GM12878 (cell line): ENCODE data around the gene HMGN4. TPM values are rescaled to one million over a fixed set of nuclear protein-coding genes. Genes with fewer than 3 reads are reported as not detected.
A peak's percentile ranks its signal among the peaks of the same experiment; 100 is the strongest.

Experiments
- ATAC-seq: fragments of 200-7000 bp; cut with Tn5 transposase; 3 replicates; pipeline ENCODE4 v1.9.1; 2020; ENCODE audit warnings: mild to moderate bottlenecking, moderate library complexity
- BruUV-seq: library from RNA; stranded (reverse); fragments of 400-500 nt; replicated peaks from 2 replicates; lab custom pipeline; 2021; lab: Mats Ljungman, UMichigan
- CTCF ChIA-PET: fragments of 300-600 bp; sonication (Branson Sonifier 250); formaldehyde crosslinking; extraction: SDS; loops from one replicate; lab custom pipeline; 2021; ENCODE audit warnings: inconsistent platforms; lab: Yijun Ruan, JAX
- POLR2A ChIA-PET: fragments of 350-600 bp; formaldehyde crosslinking; extraction: SDS; loops from one replicate; lab custom pipeline; 2021; ENCODE audit warnings: inconsistent platforms; lab: Charles Lee
- RAD21 ChIA-PET: fragments of 300-600 bp; sonication (Branson Sonifier 250); formaldehyde crosslinking; loops from one replicate; lab custom pipeline; 2023; ENCODE audit warnings: antibody characterized with exemption; ENCODE audit not compliant: unreplicated experiment; lab: Charles Lee
- SMC1A ChIA-PET: fragments of 300-600 bp; sonication (Branson Sonifier 250); formaldehyde crosslinking; loops from one replicate; lab custom pipeline; 2023; ENCODE audit not compliant: unreplicated experiment, uncharacterized antibody; lab: Charles Lee
- DNase-seq: peaks from one replicate; pipeline ENCODE4 v3.0.0-alpha.2; 2011; ENCODE audit warnings: low read depth, low spot score
- FAIRE-seq: peaks from 3 replicates; lab custom pipeline; 2011; peaks lifted over from hg19 to GRCh38; lab: Jason Lieb, UNC
- H2AFZ ChIP-seq: 2 replicates; pipeline ENCODE4 v1.6.0; 2011; ENCODE audit warnings: low read depth, low read length, control low read depth; ENCODE audit not compliant: control insufficient read depth
- H3K27ac ChIP-seq: 2 replicates; pipeline ENCODE4 v1.5.1; 2011; ENCODE audit warnings: control low read depth; ENCODE audit not compliant: control insufficient read depth, insufficient read depth
- H3K27me3 ChIP-seq, 2 experiments: replicated peaks in 1 of 2; 2 replicates each; pipeline versions ENCODE4 v1.6.0 to v1.6.1; 2011; ENCODE audit warnings: low read length in 1 of 2; ENCODE audit not compliant: control insufficient read depth in 2 of 2, insufficient read depth in 2 of 2
- H3K36me3 ChIP-seq, 2 experiments: 2 replicates each; pipeline ENCODE4 v1.5.1; 2011; ENCODE audit warnings: low read length in 1 of 2; ENCODE audit not compliant: control insufficient read depth in 2 of 2, insufficient read depth in 2 of 2
- H3K4me1 ChIP-seq: 2 replicates; pipeline ENCODE4 v1.6.1; 2011; ENCODE audit warnings: mild to moderate bottlenecking, low read length, moderate library complexity, mixed read lengths; ENCODE audit not compliant: control insufficient read depth, insufficient read depth
- H3K4me2 ChIP-seq: 2 replicates; pipeline ENCODE4 v1.6.0; 2011; ENCODE audit warnings: control low read depth; ENCODE audit not compliant: control insufficient read depth, insufficient read depth
- H3K4me3 ChIP-seq: fragments of 200-600 bp; sonication (generic); 2 replicates; pipeline ENCODE4 v1.5.1; 2016
- H3K79me2 ChIP-seq: 2 replicates; pipeline ENCODE4 v1.6.0; 2011; ENCODE audit warnings: low read length; ENCODE audit not compliant: control insufficient read depth, insufficient read depth
- H3K9ac ChIP-seq: 2 replicates; pipeline ENCODE4 v1.8.0; 2011; ENCODE audit warnings: low read length, control low read depth, mixed read lengths; ENCODE audit not compliant: control insufficient read depth, insufficient read depth
- H3K9me3 ChIP-seq: replicated peaks from 3 replicates; pipeline ENCODE4 v1.5.1; 2011; ENCODE audit warnings: mild to moderate bottlenecking, low read length; ENCODE audit not compliant: control insufficient read depth, insufficient read depth
- H4K20me1 ChIP-seq: 2 replicates; pipeline ENCODE4 v1.6.0; 2011; ENCODE audit not compliant: control insufficient read depth, insufficient read depth
- FOXM1 ChIP-seq: IDR thresholded peaks from 2 replicates; pipeline ENCODE4 v1.6.1; 2012; ENCODE audit warnings: low read depth, mild to moderate bottlenecking, inconsistent platforms, low read length, moderate library complexity
- IKZF2 ChIP-seq, 2 experiments: fragments of 450-650 bp; IDR thresholded peaks; 2 replicates each; pipeline ENCODE4 v1.6.1; 2017; ENCODE audit warnings: mild to moderate bottlenecking in 2 of 2, moderate library complexity in 2 of 2
- JUNB ChIP-seq: IDR thresholded peaks from 2 replicates; pipeline ENCODE4 v1.6.1; 2016; ENCODE audit warnings: antibody characterized with exemption, mild to moderate bottlenecking
- JUND ChIP-seq: IDR thresholded peaks from 2 replicates; pipeline ENCODE4 v1.6.1; 2012; ENCODE audit warnings: low read depth, mild to moderate bottlenecking, low read length, improper control_type of control experiment, moderate library complexity
- MTA3 ChIP-seq: IDR thresholded peaks from 2 replicates; pipeline ENCODE4 v1.6.1; 2012; ENCODE audit warnings: low read length, inconsistent platforms, borderline replicate concordance
- POU2F2 ChIP-seq: IDR thresholded peaks from 3 replicates; pipeline ENCODE4 v1.6.1; 2011; ENCODE audit warnings: low read depth, mild to moderate bottlenecking, low read length, borderline replicate concordance
- RB1 ChIP-seq: fragments of 450-650 bp; formaldehyde crosslinking; IDR thresholded peaks from 2 replicates; pipeline ENCODE4 v1.6.1; 2017; ENCODE audit warnings: mild to moderate bottlenecking, borderline replicate concordance
- SREBF1 ChIP-seq: IDR thresholded peaks from 2 replicates; pipeline ENCODE4 v1.6.1; 2012; ENCODE audit warnings: mild to moderate bottlenecking, low read length
- SUPT20H ChIP-seq: IDR thresholded peaks from 2 replicates; pipeline ENCODE4 v1.6.1; 2011; ENCODE audit warnings: low read depth, mild to moderate bottlenecking, low read length, moderate library complexity, borderline replicate concordance; ENCODE audit not compliant: control insufficient read depth
- TCF12 ChIP-seq: IDR thresholded peaks from 2 replicates; pipeline ENCODE4 v1.6.1; 2011; ENCODE audit warnings: low read depth, mild to moderate bottlenecking, low read length
- WGBS: methylation state at CpG from one replicate; pipeline ENCODE4 v1.1.6; 2016; ENCODE audit warnings: low lambda C conversion rate; ENCODE audit not compliant: insufficient replicate concordance, insufficient coverage; ENCODE audit errors: missing lambda C conversion rate; 5-methylcytosine and 5-hydroxymethylcytosine counted together
- in situ Hi-C: fragments of 300-500 bp; cut with MboI; formaldehyde crosslinking; loops from 9 replicates; pipeline ENCODE4 v1.14.3; 2018; ENCODE audit warnings: mixed read lengths
- intact Hi-C: fragments of 100-400 bp; cut with micrococcal nuclease; formaldehyde crosslinking; loops from one replicate; pipeline ENCODE4 v1.14.2; 2022; ENCODE audit not compliant: unreplicated experiment
- polyA plus RNA-seq, 11 experiments: library from polyadenylated mRNA; depleted of rRNA in 4 of 11; unstranded in 6 of 11; stranded (reverse) in 5 of 11; fragments of >200 nt; fragmentation: Nextera tagmentation in 4 of 11; fragmentation: Illumina TruSeq in 1 of 11; extraction: Ambion mirVana in 4 of 11; extraction: Trizol in 1 of 11; gene quantifications; 1 replicate in 1 of 11; 2 replicates in 10 of 11; pipeline versions ENCODE4 v1.2.1 to v1.2.3, GENCODE V29; 2011 to 2016; ENCODE audit warnings: inconsistent platforms in 2 of 11, missing spikeins in 2 of 11, low read depth in 1 of 11
- total RNA-seq, 4 experiments: library from RNA; depleted of rRNA in 3 of 4; stranded (reverse); fragments of >200 nt in 3 of 4; fragmentation: Illumina TruSeq in 1 of 4; extraction: Trizol in 1 of 4; gene quantifications; 2 replicates each; pipeline versions ENCODE4 v1.2.1 to v1.2.3, GENCODE V29; 2013 to 2021
- TF ChIP-seq, protein P1 (sequence below), 3 experiments: IDR thresholded peaks in 2 of 3; conservative IDR thresholded peaks in 1 of 3; 2 replicates each; pipeline ENCODE4 v1.5.1; 2011; ENCODE audit warnings: low read depth in 3 of 3, low read length in 3 of 3, mild to moderate bottlenecking in 3 of 3, control low read depth in 2 of 3, moderate library complexity in 2 of 3, inconsistent platforms in 1 of 3, mixed read lengths in 1 of 3; ENCODE audit not compliant: control insufficient read depth in 2 of 3, insufficient read depth in 1 of 3; ENCODE audit errors: extremely low read depth in 1 of 3
- TF ChIP-seq, protein P2 (sequence below): IDR thresholded peaks from 2 replicates; pipeline ENCODE4 v1.6.1; 2012; ENCODE audit warnings: low read depth, low read length, improper control_type of control experiment
- TF ChIP-seq, protein P3 (sequence below): IDR thresholded peaks from 2 replicates; pipeline ENCODE4 v1.6.1; 2011; ENCODE audit warnings: mild to moderate bottlenecking, low read depth, low read length, moderate library complexity; ENCODE audit not compliant: insufficient replicate concordance
- TF ChIP-seq, protein P4 (sequence below): fragments of 450-650 bp; IDR thresholded peaks from 2 replicates; pipeline ENCODE4 v1.6.1; 2017; ENCODE audit warnings: mild to moderate bottlenecking

The HMGN4 gene
- total and polyA plus RNA-seq, 10 of the 15 experiments (the other 5 are each of a cell fraction or from before 2014, with no cell fraction given): 26.7 to 99.1 (median 76.7) TPM

DNA sequence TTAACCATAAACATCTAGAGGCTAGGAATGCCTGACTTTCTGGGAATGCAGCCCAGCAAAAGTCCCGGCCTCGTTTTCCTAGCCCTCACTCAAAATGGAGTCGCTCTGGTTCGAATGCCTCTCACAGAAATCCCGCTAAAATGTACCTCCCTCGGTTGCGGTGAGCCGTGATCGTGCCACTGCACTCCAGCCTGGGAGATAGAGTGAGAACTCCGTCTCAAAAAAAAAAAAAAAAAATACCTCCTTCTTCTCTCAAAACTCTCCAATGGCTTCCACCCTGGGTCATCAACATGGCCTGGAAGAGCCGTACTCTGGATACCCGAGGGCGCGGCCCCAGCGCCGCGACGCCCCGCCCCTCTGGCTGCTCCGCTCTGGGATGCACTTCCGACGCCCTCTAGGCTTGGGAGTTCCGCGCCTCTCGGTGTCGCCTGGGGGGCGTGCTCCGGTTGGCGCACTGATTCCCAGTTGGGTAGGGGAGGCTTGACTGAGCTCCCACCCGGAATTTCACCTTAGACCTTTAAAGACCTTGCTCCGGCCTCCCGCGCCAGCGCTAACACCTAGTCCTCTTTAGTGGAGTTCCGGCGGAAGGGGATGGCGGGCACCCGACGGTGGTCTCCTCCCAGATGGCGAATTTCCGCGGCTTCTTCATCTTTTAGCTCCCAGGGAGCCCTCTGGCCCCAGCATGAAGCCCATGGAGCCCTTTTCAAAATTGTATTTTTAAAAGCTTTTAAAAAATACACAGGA lies 12.3 kb downstream of the HMGN4 start:
- H3K4me1 ChIP-seq: no peaks in the 10 kb centered on the region
- FAIRE-seq (no peak), DNase-seq (no peak), ATAC-seq (peak; percentile 64)
- ChIA-PET POLR2A (interaction anchor here (0.6 to 2.9 kb wide), 4 partner anchors 10 to 214 kb away, joined by 3 to 13 read pairs (median 4); partner anchors contain the start of gene HMGN4), SMC1A (interaction anchor here (0.9 to 2.5 kb wide), 10 partner anchors 10 to 391 kb away, joined by 3 to 7 read pairs (median 3); no protein-coding TSS in a partner anchor), CTCF (interaction anchor here (0.6 to 3.0 kb wide), 9 partner anchors 12 to 228 kb away, joined by 3 to 7 read pairs (median 4); partner anchors contain the start of gene HMGN4), RAD21 (interaction anchor here (0.8 to 5.5 kb wide), 7 partner anchors 11 to 209 kb away, joined by 3 to 40 read pairs (median 4); no protein-coding TSS in a partner anchor)
- H3K4me2 ChIP-seq: peak overlapping the region; percentile 73
- no peaks in the 10 kb centered on the region for H3K27me3 ChIP-seq
- TSS peak; percentile 94 for BruUV-seq
- no peaks in the 10 kb centered on the region for H3K9me3 ChIP-seq
- peak overlapping the region; percentile 96 for H2AFZ ChIP-seq
- H3K79me2 ChIP-seq: no peaks in the 10 kb centered on the region
- peak overlapping the region; percentile 71 for H3K9ac ChIP-seq
- in situ Hi-C loops: loop anchor here (5.0 kb wide), 1 partner anchor 218 kb away; no protein-coding TSS in a partner anchor
- peaks cover 2 to 5% of the 10 kb centered on the region in 2 experiments for H3K36me3 ChIP-seq
- peak overlapping the region; percentile 74 for H3K4me3 ChIP-seq
- H4K20me1 ChIP-seq: no peaks in the 10 kb centered on the region
- 19% methylated on average over 37 of the region's 42 CpGs for WGBS
- peak overlapping the region; percentile 72 for H3K27ac ChIP-seq
- intact Hi-C loops: loop anchor here (10.0 kb wide), 1 partner anchor 376 kb away; no protein-coding TSS in a partner anchor
- TF ChIP-seq JUNB: no peak
- TF ChIP-seq RB1: peak; percentile 64; the same call in 1 of the 2 replicates
- peak; percentile 76 to 79 for TF ChIP-seq IKZF2 (IDR thresholded peaks at IDR 0.05)
- TF ChIP-seq TCF12: no peak
- TF ChIP-seq, protein P1, sequence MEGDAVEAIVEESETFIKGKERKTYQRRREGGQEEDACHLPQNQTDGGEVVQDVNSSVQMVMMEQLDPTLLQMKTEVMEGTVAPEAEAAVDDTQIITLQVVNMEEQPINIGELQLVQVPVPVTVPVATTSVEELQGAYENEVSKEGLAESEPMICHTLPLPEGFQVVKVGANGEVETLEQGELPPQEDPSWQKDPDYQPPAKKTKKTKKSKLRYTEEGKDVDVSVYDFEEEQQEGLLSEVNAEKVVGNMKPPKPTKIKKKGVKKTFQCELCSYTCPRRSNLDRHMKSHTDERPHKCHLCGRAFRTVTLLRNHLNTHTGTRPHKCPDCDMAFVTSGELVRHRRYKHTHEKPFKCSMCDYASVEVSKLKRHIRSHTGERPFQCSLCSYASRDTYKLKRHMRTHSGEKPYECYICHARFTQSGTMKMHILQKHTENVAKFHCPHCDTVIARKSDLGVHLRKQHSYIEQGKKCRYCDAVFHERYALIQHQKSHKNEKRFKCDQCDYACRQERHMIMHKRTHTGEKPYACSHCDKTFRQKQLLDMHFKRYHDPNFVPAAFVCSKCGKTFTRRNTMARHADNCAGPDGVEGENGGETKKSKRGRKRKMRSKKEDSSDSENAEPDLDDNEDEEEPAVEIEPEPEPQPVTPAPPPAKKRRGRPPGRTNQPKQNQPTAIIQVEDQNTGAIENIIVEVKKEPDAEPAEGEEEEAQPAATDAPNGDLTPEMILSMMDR (IDR thresholded peaks at IDR 0.05 in 2 of 3, conservative IDR thresholded peaks at IDR 0.05 in 1 of 3; ENCODE audit: control insufficient read depth in 2 of 3, extremely low read depth in 1 of 3, insufficient read depth in 1 of 3, low read depth in 3 of 3, low read length in 3 of 3): peak in 2 of 3 experiments; percentile 5 to 20; a peak in 1 of 6 replicates
- 0 out of 3 replicates have a peak, but pooled peaks have one; percentile 19 for TF ChIP-seq POU2F2
- TF ChIP-seq SREBF1: no peak
- TF ChIP-seq, protein P2, sequence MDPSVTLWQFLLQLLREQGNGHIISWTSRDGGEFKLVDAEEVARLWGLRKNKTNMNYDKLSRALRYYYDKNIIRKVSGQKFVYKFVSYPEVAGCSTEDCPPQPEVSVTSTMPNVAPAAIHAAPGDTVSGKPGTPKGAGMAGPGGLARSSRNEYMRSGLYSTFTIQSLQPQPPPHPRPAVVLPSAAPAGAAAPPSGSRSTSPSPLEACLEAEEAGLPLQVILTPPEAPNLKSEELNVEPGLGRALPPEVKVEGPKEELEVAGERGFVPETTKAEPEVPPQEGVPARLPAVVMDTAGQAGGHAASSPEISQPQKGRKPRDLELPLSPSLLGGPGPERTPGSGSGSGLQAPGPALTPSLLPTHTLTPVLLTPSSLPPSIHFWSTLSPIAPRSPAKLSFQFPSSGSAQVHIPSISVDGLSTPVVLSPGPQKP: peak; percentile 25; the same call in 1 of the 2 replicates
- TF ChIP-seq, protein P3, sequence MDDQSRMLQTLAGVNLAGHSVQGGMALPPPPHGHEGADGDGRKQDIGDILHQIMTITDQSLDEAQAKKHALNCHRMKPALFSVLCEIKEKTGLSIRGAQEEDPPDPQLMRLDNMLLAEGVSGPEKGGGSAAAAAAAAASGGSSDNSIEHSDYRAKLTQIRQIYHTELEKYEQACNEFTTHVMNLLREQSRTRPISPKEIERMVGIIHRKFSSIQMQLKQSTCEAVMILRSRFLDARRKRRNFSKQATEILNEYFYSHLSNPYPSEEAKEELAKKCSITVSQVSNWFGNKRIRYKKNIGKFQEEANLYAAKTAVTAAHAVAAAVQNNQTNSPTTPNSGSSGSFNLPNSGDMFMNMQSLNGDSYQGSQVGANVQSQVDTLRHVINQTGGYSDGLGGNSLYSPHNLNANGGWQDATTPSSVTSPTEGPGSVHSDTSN: no peak
- TF ChIP-seq, protein P4, sequence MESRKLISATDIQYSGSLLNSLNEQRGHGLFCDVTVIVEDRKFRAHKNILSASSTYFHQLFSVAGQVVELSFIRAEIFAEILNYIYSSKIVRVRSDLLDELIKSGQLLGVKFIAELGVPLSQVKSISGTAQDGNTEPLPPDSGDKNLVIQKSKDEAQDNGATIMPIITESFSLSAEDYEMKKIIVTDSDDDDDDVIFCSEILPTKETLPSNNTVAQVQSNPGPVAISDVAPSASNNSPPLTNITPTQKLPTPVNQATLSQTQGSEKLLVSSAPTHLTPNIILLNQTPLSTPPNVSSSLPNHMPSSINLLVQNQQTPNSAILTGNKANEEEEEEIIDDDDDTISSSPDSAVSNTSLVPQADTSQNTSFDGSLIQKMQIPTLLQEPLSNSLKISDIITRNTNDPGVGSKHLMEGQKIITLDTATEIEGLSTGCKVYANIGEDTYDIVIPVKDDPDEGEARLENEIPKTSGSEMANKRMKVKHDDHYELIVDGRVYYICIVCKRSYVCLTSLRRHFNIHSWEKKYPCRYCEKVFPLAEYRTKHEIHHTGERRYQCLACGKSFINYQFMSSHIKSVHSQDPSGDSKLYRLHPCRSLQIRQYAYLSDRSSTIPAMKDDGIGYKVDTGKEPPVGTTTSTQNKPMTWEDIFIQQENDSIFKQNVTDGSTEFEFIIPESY: no peak
- no peak for TF ChIP-seq MTA3
- no peak for TF ChIP-seq JUND
- TF ChIP-seq FOXM1: no peak
- TF ChIP-seq SUPT20H: no peak
